Measurements from ENCODE around the gene MSH4. TPM values are rescaled to one million over a fixed set of nuclear protein-coding genes. Genes with fewer than 3 reads are reported as not detected.

MSH4 gene
- total RNA-seq, 1 donor from 2014 or later, result 0.40 TPM

GRCh38 chr1:75932304-75932703, 135.6 kb downstream of the MSH4 start, which contains the start of gene ASB17:
ASB17 (minus strand) TSS chr1:75932404; CDS start chr1:75932291, 113 bp downstream.
- DNase-seq (ENCODE audit: low read depth in 2 of 2), result no peak

- no peak for DNase-seq (ENCODE audit: low read depth in 2 of 2)
These were observed 140.4 kb downstream of the MSH4 start for GRCh38 chr1:75937034-75937433.

- DNase-seq (ENCODE audit: low read depth in 2 of 2), result peak; percentile 35 to 57
These were observed 146.4 kb downstream of the MSH4 start for GRCh38 chr1:75943037-75943436.

GRCh38 chr1:75950176-75950575, 153.5 kb downstream of the MSH4 start:
- DNase-seq (ENCODE audit: low read depth in 2 of 2), result no peak

GRCh38 chr1:75952016-75952415, 155.3 kb downstream of the MSH4 start:
- DNase-seq (ENCODE audit: low read depth in 2 of 2), result no peak

GRCh38 chr1:75953461-75953860, 156.8 kb downstream of the MSH4 start:
- no peak for DNase-seq (ENCODE audit: low read depth in 2 of 2)

- no peak for DNase-seq (ENCODE audit: low read depth in 2 of 2)
These were observed 157.9 kb downstream of the MSH4 start for GRCh38 chr1:75954586-75954985.

Other genes starting within 250 kb of the MSH4 start
- 0.99 and 2.2 TPM in 2 replicates for gene SLC44A5, start 185.8 kb upstream of the MSH4 start, total RNA-seq
- 25.9 and 34.7 TPM in 2 replicates for gene ACADM, start 72.2 kb upstream of the MSH4 start, total RNA-seq
- gene RABGGTB, start 10.6 kb upstream of the MSH4 start, total RNA-seq, result 40.5 and 44.8 TPM in 2 replicates
- gene ASB17, start 135.5 kb downstream of the MSH4 start, total RNA-seq, result not detected in 2 replicates